Measurements from ENCODE around the gene PLEKHG4.

The PLEKHG4 gene

DNA sequence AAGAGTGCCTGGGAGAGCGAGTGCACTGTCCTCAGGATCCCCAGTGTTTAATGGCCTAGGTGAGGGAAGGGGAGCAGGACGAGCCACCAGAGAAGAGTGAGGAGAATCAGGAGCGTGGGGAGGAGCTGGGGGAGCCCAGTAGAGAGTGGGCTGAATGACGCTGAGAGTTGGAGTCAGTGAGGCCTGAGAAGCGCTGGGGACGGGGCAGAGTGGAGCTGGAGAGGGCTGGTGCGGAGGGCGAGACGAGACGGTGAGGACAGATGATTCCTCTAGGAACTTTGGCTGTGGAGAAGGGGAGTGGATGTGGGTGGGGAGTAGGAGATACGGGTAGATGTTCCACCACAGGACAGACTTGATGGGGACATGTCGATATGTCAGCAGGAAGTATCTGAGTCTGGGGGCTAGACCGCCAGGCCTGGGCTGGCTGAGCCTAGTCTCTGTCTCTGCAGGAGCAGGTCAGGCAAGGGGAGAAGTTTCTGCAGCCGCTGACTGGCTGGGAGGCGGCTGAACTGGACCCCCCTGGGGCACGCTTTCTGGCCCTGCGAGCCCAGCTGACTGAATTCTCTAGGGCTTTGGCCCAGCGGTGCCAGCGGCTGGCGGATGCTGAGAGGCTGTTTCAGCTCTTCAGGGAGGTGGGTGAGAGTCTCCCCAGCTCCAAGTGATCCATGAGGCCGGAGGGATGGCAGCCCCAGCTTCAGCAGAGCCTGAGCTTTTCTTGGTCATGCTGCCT is 4.7 kb downstream of the PLEKHG4 start:
- in situ Hi-C loops (cut with MboI; ENCODE audit: low sequenced_read_pairs): no loop called here

DNA sequence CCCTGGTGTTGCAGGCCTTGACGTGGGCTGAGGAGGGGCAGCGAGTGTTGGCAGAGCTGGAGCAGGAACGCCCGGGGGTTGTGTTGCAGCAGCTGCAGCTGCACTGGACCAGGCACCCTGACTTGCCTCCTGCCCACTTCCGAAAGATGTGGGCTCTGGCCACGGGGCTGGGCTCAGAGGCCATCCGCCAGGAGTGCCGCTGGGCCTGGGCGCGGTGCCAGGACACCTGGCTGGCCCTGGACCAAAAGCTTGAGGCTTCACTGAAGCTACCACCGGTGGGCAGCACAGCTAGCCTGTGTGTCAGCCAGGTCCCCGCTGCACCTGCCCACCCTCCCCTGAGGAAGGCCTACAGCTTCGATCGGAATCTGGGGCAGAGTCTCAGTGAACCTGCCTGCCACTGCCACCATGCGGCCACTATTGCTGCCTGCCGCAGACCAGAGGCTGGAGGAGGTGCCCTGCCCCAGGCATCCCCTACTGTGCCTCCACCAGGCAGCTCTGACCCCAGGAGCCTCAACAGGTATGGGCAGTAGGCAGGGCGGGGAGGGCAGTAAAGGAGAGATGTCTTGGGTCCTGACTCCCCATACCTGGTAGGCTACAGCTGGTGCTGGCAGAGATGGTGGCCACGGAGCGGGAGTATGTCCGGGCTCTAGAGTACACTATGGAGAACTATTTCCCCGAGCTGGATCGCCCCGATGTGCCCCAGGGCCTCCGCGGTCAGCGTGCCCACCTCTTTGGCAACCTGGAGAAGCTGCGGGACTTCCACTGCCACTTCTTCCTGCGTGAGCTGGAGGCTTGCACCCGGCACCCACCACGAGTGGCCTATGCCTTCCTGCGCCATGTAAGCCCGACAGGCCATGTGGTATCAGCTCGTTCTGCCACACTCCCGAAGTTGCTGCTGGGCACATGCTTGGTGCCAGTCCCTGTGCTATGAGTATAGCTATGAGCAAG is 5.6 kb downstream of the PLEKHG4 start:
- in situ Hi-C loops (cut with MboI; ENCODE audit: low sequenced_read_pairs): no loop called here

DNA sequence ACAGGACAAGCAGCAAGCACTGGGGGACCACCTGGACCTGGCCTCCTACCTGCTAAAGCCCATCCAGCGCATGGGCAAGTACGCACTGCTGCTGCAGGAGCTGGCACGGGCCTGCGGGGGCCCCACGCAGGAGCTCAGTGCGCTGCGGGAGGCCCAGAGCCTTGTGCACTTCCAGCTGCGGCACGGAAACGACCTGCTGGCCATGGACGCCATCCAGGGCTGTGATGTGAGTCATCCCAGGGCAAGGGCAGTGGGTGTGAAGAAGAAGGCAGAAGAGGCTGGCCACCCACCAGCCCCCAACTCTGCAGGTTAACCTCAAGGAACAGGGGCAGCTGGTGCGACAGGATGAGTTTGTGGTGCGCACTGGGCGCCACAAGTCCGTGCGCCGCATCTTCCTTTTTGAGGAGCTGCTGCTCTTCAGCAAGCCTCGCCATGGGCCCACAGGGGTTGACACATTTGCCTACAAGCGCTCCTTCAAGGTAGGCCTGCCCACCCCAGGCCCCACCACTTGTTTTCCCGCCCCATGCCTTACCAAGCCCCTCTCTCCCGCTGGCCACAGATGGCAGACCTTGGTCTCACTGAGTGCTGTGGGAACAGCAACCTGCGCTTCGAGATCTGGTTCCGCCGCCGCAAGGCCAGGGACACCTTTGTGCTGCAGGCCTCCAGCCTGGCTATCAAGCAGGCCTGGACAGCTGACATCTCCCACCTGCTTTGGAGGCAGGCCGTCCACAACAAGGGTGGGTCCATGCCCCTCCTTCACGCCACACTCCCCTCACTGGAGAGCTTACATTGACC is 7.3 kb downstream of the PLEKHG4 start:
- in situ Hi-C loops (cut with MboI; ENCODE audit: low sequenced_read_pairs): no loop called here

DNA sequence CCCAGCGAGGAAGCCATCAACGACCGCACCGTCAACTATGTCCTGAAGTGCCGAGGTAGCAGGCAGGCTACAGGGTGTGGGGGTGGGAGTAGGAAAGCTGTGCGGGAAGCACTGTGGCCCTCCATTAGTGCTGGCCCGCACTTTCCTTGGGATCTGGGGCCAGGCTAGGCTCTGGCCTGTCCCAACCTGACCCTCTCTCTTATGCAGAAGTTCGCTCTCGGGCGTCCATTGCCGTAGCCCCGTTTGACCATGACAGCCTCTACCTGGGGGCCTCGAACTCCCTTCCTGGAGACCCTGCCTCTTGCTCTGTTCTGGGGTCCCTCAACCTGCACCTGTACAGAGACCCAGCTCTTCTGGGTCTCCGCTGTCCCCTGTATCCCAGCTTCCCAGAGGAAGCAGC is 8.6 kb downstream of the PLEKHG4 start:
- in situ Hi-C loops (cut with MboI; ENCODE audit: low sequenced_read_pairs): no loop called here

DNA sequence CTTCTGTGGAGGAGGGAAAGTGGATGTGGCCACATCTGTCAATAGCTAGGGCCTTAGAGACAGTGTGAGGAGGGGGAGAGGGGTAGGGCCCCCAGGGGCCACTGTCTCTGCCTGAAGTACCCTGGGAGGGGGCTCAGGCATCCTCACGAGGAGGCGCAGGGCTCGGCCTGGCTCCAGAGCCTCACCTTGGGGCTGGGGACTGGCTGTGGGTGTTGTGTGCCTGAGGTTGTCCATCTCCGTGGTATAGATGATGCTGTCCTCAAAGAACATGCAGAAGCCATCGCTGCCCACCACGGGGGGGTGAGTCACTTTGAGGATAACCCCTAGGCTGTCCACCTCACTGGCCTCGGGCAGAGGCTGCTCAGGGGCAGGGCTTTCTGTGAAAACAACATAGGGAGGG is 12.1 kb downstream of the PLEKHG4 start:
- in situ Hi-C loops (cut with MboI; ENCODE audit: low sequenced_read_pairs): no loop called here

DNA sequence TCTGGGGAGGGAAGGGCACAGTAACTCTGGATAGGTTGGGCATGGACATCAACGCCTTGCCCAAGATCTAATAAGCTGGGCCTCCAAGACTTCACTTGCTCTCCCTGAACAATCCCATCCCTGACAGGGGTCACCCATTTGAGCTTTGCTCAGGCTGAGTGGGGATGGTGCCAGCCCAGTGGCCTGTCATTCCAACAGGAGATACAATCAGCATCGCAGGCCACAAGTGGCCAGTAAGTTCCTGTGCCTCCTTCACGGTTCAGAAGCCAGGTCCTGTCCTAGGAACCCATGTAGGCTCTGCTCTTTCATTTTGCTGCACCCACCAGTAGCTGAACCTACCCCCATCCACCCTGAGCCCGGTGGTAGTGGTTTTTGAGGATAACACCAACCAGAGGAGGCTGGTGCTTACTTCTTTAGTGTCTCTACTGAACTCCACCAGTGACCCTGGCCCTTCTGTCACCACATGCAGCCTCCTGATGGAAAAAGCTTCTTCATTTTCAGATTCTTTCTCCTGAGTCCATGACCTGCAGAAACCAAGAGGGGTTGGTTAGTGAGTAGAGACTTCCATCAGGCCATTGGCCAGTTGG is 14.9 kb downstream of the PLEKHG4 start:
- in situ Hi-C loops (cut with MboI; ENCODE audit: low sequenced_read_pairs): no loop called here

DNA sequence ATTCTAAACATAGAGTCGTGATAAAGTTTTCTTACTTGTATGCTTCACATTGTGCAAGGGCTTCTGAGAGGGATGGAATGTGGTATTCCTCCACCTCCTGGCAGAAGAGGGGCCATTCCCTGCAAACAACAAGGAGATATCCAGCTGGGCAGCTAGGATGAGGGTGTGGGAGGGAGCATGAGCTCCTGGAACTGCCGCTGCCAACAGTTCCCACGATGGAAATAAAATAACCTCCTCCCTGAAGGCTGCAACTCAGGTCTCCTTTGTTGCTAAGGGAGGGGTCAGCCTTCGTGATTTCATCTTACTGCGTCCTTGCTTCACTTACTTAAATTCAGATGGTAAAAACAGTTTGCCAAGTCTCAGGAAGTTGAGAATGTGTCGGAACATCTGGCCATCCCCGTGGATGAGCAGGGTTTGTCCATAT is 15.6 kb downstream of the PLEKHG4 start:
- in situ Hi-C loops (cut with MboI; ENCODE audit: low sequenced_read_pairs): no loop called here

DNA sequence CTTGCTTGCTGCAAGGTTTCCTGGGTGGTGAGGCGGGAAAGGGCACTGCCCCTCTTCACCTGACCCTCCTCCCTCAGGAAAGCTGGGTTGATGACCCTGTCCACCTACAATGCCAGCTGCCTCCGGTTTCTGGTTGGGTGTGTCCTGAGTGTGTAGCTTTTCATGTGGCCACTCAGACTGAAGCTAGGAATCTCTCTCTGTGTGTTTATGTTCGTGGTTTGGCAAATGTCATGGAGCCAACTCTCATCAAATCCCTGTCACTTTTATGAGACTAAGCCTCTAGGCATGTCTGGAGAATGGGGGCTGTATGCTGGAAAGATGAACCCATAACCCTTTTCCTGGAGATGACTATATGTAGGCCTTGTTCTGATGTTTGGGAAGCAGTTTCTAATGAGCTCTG is 17.1 kb downstream of the PLEKHG4 start:
- in situ Hi-C loops (cut with MboI; ENCODE audit: low sequenced_read_pairs): no loop called here

DNA sequence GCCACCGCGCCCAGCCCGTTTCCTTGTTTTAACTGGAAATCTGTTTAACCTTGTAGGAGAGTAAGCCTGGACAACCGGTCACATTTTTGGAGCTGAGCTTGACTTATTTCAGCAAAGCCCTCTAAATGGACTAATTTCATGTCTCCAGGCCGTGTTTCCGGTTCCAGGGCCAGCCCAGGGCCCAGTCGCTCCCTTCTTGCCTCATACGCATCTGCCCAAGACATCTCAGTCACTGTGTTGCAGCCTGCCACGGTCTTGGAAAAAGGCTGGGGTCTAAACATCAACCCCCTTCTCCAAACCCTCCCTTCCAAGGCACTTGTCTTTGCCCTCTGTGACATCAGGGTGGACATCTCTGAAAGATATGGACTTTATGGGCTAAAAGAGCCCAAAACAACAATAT is 18.9 kb downstream of the PLEKHG4 start:
- in situ Hi-C loops (cut with MboI; ENCODE audit: low sequenced_read_pairs): no loop called here

DNA sequence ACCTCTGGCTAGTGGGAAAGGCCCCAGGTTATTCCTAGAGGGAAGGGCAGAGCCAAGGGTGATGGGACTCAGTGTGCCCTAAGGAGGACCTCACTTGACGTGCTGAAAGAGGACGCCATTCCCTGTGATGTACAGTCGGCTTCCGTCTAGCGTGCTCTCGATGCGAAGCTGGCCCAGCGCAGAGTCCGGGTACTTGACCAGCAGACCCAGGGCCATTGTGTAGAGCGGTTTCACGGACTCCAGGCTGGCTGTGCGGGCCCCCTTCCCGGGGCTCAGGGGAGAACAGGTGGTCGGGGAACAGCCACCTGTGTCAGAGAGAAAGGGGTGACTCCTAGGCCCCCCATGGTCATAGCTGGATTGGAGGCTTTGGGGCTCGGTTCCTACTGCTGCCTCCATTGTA is 19.9 kb downstream of the PLEKHG4 start:
- in situ Hi-C loops (cut with MboI; ENCODE audit: low sequenced_read_pairs): no loop called here

DNA sequence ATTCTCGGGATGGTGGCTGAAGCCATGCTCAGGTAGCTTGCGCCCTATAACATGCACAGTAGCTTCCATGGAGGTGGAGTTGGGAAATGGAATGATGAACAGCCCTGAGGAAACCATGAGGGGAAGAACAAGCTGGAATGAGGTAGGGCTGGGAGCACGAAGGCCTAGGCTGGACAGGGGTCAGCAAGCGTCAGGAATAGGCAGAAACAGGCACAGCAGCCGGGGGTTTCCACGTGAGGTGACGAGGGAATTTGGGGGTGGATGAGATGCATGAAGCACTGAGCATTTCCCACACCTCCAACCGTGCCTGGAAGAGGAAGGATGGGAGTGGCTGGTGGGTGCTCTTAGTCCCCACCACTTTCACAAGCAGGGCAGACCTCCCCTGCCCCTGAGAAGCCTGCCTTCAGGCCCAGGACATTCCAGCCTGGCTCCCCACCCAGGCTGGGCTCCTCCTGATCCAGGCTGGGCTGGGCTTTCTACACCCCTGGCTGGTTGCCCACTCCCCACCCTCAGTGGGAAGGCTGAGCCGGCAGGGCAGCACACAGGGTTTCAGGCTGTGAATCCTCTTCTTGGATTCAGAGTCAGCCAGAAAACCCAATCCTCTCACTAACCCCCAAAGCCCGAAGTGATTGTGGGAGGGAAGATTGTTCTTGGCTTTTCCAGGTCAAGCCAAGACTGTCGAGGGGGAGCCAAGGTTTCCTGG is 21.9 kb downstream of the PLEKHG4 start:
- in situ Hi-C loops (cut with MboI; ENCODE audit: low sequenced_read_pairs): no loop called here

DNA sequence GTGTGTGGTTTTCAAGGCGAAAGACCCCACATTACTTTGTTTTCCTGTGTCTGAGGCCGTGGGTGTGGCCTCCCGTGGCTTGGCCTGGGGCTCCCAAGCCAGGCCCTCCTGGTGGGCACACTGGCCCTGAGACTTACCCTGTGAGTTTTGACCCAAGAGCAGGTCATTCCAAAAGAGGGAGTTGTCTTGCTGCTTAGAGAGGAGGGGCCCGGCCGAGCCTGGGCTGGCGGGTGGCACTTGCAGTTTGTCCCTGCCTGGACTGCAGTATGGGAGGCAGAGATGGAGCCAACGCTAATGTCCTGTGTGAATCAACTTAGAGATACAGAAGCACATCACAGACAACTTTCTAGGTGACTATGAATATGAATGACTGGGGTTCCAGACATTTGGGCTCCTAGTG is 22.7 kb downstream of the PLEKHG4 start:
- in situ Hi-C loops (cut with MboI; ENCODE audit: low sequenced_read_pairs): no loop called here

DNA sequence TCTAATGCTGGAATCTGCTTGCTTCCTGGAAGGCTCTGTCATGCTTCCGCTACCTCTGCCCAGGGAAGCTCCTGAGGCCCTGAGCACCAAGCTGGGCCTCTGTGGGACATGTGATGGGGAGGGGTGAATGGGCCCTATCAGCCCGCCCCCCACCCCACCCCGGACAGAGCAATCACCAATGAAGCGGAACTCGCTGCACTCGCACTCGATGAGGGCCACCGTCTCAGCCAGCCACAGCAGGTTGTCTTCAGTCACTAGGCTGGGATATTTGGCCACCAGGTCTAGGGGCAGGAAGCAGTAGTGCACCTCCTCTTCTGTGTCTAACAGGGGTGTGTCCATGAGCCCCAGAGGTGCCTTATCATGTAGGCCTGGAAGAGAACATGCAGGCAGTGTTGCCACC is 23.6 kb downstream of the PLEKHG4 start:
- in situ Hi-C loops (cut with MboI; ENCODE audit: low sequenced_read_pairs): no loop called here

DNA sequence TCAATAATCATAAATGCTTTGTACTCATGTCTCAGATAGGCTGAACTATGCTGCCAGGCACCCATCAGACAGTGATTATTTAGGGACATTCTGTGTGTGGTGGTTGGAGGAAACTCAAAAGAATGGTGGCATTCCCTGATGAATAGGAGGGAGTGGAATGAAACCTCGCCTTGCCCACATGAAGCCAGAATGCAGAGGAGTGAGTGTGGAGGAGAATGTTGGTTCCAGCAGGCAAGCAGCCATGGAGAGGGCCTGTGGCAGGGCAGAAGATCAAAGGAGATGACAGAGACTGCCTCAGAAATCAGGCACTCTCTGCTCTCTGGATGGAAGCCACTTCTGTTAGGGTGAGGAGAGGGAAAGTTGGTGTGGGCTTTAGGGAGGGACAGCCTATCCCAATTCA is 24.7 kb downstream of the PLEKHG4 start:
- in situ Hi-C loops (cut with MboI; ENCODE audit: low sequenced_read_pairs): no loop called here

DNA sequence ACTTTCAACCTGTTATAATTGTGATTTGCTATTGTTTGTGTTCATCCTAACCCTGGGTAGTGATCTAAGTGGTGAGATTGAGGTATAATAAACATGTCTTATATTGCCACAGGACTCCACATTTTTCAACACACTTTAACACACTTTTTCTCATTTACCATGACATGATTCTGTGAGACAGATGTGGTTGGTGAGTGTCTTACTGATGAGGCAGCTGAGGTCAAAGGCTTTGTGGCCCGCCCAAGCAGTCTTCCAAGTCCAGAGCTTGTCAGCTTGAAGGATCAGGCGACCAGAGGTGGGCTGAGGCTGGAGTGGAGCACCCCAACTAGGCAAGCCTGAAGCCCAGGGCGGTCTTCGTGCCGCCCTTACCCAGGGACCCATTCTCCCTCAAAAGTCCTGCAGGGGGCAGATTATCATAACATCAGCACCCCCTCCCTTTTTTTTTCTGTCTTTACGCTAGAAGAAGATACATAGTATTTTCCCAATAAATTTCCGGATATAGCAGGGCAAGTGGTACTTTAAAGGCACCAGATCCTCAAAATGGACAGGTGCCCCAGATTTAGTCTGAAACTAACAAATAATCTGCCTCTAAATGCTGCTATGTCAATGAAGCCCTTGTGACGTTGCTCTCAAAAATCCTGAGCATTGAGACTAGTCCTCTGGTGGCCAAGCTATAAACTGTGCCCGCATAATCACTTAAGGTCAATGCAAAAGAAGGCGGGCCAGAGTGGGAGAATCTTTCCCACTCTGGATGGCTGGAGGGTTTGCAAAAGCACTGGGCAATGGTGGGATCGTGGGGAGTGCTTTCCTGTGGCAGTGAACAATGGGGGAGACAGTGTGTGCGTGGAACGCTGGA is 26.1 kb downstream of the PLEKHG4 start:
- in situ Hi-C loops (cut with MboI; ENCODE audit: low sequenced_read_pairs): no loop called here

DNA sequence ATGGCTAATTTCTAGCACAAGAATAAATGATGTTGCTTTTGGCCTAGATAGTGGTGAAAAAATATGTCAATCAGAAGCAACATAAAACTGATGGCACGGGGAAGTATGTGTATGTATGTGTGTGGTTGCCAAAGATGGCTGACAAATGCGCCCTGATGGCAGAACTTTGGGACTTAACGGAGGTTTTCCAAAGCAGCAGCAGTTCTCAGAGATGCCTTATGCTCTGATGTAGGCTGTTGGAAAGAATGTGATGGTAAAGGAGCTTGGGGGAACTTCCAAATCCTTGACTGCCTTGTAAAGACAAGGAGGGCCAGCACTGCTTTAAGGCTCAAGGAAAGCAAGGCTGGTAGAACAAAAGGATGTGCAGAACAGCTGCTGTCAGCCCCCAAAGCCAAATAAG is 31.2 kb downstream of the PLEKHG4 start:
- in situ Hi-C loops (cut with MboI; ENCODE audit: low sequenced_read_pairs): no loop called here

DNA sequence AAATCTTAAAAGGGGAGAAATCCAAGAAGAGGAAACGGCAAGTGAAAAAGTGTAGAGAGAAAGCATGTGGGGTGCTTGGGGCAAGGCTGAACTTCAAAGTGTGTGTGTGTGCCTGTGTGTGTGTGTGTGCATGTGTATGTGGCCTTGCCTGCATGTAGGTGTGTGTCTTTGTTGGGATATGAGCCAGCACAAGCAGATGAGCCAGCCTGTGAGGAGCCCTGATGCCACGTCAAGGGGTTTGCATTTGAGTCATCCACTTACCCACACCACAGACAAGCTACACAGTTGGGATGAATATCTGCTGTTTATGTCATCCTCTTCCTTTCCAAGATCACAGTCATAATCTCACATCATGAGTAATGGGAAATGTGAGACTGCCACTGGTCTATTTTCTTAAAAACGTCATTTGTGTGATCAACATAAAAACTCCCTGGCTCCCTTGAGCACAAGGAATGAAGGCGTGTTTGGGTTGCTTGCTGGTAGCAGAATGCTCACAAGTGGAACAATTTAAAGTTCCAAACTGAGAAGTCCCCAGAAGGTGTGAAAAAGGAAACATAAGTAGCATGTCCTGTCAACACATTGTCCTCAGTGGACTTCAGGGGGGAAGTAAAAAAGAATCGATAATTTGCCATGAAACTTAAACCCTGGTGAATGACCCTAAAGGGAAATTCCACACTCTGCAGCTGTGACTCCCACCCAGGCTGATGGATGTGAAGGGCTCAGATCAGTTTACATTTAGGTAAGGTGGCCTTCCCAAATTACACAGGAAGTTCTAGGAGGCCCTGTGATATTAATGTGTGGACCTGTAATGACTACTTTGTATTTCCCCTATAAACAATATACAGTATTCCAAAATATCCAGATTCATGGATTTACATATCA is 32.5 kb downstream of the PLEKHG4 start:
- in situ Hi-C loops (cut with MboI; ENCODE audit: low sequenced_read_pairs): no loop called here

DNA sequence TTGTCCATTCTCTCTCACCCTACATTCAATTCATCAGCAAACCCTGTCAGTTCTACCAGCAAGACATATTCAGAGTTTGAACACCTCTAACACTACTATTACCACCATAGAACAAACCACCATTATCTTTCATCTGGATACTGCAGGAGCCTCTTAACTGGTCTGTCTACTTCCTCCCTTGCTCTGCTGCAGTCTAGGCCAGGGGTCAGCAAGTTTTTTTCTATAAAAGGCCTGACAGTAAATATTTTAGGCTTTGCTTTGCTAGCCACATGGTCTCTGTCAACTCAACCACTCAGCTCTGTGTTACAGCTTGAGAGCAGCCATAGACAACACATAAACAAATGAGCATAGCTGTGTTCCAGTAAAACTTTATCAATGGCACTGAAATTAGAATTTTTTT is 33.4 kb downstream of the PLEKHG4 start:
- in situ Hi-C loops (cut with MboI; ENCODE audit: low sequenced_read_pairs): no loop called here

DNA sequence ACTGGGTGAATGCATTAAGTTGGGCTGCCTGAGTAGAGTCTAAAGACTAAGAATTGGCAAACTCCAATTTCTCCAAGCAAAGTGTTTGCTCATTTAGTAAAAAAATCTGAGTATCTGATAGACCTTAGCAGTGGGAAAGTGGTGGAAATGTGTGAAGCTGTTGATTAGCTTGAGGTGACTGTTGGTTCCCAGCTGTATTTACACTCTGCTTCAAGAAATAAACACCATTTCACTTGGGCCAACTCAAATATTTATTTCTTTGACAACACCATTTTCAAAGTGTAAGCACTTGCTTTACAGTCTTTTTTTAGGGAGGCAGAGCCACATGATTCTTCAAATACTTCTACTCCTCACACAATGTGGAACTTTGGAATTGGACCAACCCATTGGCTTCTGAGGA is 38.5 kb downstream of the PLEKHG4 start:
- in situ Hi-C loops (cut with MboI; ENCODE audit: low sequenced_read_pairs): no loop called here
